Vagina (tissue), 2 donors: ENCODE data around the gene SETD3.

ENCODE experiments used
- POLR2A ChIP-seq, 2 donors: fragments of 450-650 bp; IDR thresholded peaks; one replicate each; pipeline ENCODE4 v1.6.1; 2017; ENCODE audit warnings: antibody characterized with exemption in 2 of 2, mild to moderate bottlenecking in 2 of 2, moderate library complexity in 2 of 2
- POLR2AphosphoS5 ChIP-seq, 2 donors: sonication (generic); formaldehyde crosslinking; IDR thresholded peaks; one replicate each; pipeline ENCODE4 v1.9.0; 2017; ENCODE audit warnings: antibody characterized with exemption in 2 of 2, mild to moderate bottlenecking in 2 of 2, low read depth in 1 of 2; ENCODE audit not compliant: insufficient read depth in 1 of 2
- TF ChIP-seq, protein P1 (sequence below), 3 experiments: fragments of 450-650 bp in 2 of 3; fragments of 200-600 bp in 1 of 3; sonication (generic) in 1 of 3; IDR thresholded peaks; one replicate each; pipeline ENCODE4 v1.5.1; 2017 to 2019; ENCODE audit warnings: antibody characterized with exemption in 3 of 3, mild to moderate bottlenecking in 2 of 3, moderate library complexity in 2 of 3

DNA sequence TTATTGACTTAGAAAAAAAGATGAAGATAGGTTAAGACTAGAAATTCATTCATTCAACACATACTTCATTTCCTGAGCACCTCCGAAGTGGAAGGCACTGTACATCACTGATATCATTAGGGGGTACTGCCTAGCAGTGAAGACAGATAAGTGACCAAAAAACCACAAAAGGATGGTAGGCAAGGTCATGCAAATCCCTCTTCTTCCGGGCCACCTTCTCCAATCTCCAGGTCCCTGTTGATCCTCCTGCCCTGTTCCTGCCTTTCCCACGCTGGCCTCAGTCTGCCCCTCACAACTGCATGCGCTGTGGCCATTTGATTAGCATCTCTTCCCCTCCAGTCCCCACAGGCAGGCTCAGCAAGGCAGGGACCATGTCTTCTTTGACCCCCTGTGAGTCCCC, 60.8 kb downstream of the SETD3 start:
- TF ChIP-seq, protein P1, sequence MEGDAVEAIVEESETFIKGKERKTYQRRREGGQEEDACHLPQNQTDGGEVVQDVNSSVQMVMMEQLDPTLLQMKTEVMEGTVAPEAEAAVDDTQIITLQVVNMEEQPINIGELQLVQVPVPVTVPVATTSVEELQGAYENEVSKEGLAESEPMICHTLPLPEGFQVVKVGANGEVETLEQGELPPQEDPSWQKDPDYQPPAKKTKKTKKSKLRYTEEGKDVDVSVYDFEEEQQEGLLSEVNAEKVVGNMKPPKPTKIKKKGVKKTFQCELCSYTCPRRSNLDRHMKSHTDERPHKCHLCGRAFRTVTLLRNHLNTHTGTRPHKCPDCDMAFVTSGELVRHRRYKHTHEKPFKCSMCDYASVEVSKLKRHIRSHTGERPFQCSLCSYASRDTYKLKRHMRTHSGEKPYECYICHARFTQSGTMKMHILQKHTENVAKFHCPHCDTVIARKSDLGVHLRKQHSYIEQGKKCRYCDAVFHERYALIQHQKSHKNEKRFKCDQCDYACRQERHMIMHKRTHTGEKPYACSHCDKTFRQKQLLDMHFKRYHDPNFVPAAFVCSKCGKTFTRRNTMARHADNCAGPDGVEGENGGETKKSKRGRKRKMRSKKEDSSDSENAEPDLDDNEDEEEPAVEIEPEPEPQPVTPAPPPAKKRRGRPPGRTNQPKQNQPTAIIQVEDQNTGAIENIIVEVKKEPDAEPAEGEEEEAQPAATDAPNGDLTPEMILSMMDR (IDR thresholded peaks at IDR 0.05) = no peak
- TF ChIP-seq POLR2A (IDR thresholded peaks at IDR 0.05) = no peak
- TF ChIP-seq POLR2AphosphoS5 (IDR thresholded peaks at IDR 0.05; ENCODE audit: insufficient read depth in 1 of 2, low read depth in 1 of 2) = no peak
